ENCODE measurements around the gene RNU7-1. TPM values are rescaled to one million over a fixed set of nuclear protein-coding genes. Genes with fewer than 3 reads are reported as not detected.

The RNU7-1 gene
- total RNA-seq, 2 experiments from 2014 or later = not detected

DNA sequence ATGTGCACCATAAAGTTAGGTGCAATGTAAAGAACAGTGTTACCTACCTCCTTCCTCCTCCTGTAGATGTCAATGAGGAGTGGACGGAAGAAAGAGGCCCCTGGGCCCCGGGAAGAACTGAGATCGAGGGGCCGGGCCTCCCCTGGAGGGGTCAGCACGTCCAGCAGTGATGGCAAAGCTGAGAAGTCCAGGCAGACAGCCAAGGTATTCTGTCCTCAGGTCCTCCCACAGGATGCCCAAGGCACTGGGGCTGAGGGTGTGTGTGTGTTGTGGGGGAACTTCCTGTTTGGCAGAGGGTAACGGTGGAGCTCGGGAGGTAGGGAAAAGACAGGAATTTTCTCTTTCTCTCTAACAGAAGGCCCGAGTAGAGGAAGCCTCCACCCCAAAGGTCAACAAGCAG lies 9.5 kb upstream of the RNU7-1 start:
- peak overlapping the region; percentile 89 for H3K27ac Mint-ChIP-seq
- peak overlapping the region; percentile 41 for H3K4me3 Mint-ChIP-seq
- CTCF ChIA-PET = interaction anchor here (0.7 to 3.6 kb wide), 10 partner anchors 9 to 210 kb away, joined by 3 to 18 read pairs (median 4); partner anchors contain the start of genes C12orf57, LPCAT3 and RNU7-1
- no peaks in the 10 kb centered on the region for H3K9me3 Mint-ChIP-seq
- no peak for DNase-seq
- H3K36me3 Mint-ChIP-seq (ENCODE audit: low read depth) = peaks cover 31% of the 10 kb centered on the region
- POLR2A ChIA-PET = interaction anchor here (0.7 kb wide), 1 partner anchor 11 kb away, joined by 4 read pairs; no protein-coding TSS in a partner anchor
- peaks cover 72% of the 10 kb centered on the region for H3K4me1 Mint-ChIP-seq
- H3K27me3 Mint-ChIP-seq = no peaks in the 10 kb centered on the region

DNA sequence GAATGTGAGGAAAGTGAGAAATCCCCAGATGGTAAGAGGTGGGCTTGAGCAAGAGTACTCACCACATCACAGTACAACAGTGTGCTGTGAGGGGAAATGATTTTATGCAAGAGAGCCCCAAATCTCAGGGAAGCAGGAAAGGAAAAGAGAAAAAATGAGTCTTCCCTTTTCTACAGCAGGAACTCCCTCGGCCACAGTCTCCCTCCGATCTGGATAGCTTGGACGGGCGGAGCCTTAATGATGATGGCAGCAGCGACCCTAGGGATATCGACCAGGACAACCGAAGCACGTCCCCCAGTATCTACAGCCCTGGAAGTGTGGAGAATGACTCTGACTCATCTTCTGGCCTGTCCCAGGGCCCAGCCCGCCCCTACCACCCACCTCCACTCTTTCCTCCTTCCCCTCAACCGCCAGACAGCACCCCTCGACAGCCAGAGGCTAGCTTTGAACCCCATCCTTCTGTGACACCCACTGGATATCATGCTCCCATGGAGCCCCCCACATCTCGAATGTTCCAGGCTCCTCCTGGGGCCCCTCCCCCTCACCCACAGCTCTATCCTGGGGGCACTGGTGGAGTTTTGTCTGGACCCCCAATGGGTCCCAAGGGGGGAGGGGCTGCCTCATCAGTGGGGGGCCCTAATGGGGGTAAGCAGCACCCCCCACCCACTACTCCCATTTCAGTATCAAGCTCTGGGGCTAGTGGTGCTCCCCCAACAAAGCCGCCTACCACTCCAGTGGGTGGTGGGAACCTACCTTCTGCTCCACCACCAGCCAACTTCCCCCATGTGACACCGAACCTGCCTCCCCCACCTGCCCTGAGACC lies 8.0 kb upstream of the RNU7-1 start:
- H3K27ac Mint-ChIP-seq = peak overlapping the region; percentile 97
- H3K9me3 Mint-ChIP-seq = no peaks in the 10 kb centered on the region
- H3K27me3 Mint-ChIP-seq = no peaks in the 10 kb centered on the region
- ChIA-PET CTCF (interaction anchor here (1.1 to 17.8 kb wide), 6 partner anchors 9 to 209 kb away, joined by 4 to 388 read pairs (median 4); partner anchors contain the start of genes LPCAT3 and SPSB2), POLR2A (no interaction called here)
- H3K36me3 Mint-ChIP-seq (ENCODE audit: low read depth) = peaks cover 31% of the 10 kb centered on the region
- H3K4me3 Mint-ChIP-seq = peak overlapping the region; percentile 81
- H3K4me1 Mint-ChIP-seq = peaks cover 67% of the 10 kb centered on the region
- DNase-seq = no peak

DNA sequence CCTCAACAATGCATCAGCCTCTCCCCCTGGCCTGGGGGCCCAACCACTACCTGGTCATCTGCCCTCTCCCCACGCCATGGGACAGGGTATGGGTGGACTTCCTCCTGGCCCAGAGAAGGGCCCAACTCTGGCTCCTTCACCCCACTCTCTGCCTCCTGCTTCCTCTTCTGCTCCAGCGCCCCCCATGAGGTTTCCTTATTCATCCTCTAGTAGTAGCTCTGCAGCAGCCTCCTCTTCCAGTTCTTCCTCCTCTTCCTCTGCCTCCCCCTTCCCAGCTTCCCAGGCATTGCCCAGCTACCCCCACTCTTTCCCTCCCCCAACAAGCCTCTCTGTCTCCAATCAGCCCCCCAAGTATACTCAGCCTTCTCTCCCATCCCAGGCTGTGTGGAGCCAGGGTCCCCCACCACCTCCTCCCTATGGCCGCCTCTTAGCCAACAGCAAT lies 7.4 kb upstream of the RNU7-1 start:
- Mint-ChIP-seq H3K27me3 (no peaks in the 10 kb centered on the region), H3K4me1 (peaks cover 63% of the 10 kb centered on the region), H3K4me3 (peak overlapping the region; percentile 81), H3K36me3 (ENCODE audit: low read depth) (peaks cover 31% of the 10 kb centered on the region), H3K9me3 (no peaks in the 10 kb centered on the region), H3K27ac (peak overlapping the region; percentile 97)
- POLR2A ChIA-PET = no interaction called here
- no peak for DNase-seq
- CTCF ChIA-PET = interaction anchor here (1.3 to 17.8 kb wide), 4 partner anchors 8 to 63 kb away, joined by 4 to 388 read pairs (median 11); partner anchors contain the start of gene SPSB2

DNA sequence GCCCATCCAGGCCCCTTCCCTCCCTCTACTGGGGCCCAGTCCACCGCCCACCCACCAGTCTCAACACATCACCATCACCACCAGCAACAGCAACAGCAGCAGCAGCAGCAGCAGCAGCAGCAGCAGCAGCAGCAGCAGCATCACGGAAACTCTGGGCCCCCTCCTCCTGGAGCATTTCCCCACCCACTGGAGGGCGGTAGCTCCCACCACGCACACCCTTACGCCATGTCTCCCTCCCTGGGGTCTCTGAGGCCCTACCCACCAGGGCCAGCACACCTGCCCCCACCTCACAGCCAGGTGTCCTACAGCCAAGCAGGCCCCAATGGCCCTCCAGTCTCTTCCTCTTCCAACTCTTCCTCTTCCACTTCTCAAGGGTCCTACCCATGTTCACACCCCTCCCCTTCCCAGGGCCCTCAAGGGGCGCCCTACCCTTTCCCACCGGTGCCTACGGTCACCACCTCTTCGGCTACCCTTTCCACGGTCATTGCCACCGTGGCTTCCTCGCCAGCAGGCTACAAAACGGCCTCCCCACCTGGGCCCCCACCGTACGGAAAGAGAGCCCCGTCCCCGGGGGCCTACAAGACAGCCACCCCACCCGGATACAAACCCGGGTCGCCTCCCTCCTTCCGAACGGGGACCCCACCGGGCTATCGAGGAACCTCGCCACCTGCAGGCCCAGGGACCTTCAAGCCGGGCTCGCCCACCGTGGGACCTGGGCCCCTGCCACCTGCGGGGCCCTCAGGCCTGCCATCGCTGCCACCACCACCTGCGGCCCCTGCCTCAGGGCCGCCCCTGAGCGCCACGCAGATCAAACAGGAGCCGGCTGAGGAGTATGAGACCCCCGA lies 6.8 kb upstream of the RNU7-1 start:
- CTCF ChIA-PET = interaction anchor here (0.8 to 17.8 kb wide), 16 partner anchors 8 to 184 kb away, joined by 3 to 388 read pairs (median 8); partner anchors contain the start of genes ATN1, CDCA3, MLF2 and PTPN6
- no peaks in the 10 kb centered on the region for H3K27me3 Mint-ChIP-seq
- POLR2A ChIA-PET = interaction anchor here (1.1 kb wide), 1 partner anchor 64 kb away, joined by 4 read pairs; the partner anchor contains the start of gene SPSB2
- H3K27ac Mint-ChIP-seq = peak overlapping the region; percentile 97
- peaks cover 60% of the 10 kb centered on the region for H3K4me1 Mint-ChIP-seq
- DNase-seq = peak; percentile 72
- peak overlapping the region; percentile 81 for H3K4me3 Mint-ChIP-seq
- peaks cover 31% of the 10 kb centered on the region for H3K36me3 Mint-ChIP-seq (ENCODE audit: low read depth)
- no peaks in the 10 kb centered on the region for H3K9me3 Mint-ChIP-seq

DNA sequence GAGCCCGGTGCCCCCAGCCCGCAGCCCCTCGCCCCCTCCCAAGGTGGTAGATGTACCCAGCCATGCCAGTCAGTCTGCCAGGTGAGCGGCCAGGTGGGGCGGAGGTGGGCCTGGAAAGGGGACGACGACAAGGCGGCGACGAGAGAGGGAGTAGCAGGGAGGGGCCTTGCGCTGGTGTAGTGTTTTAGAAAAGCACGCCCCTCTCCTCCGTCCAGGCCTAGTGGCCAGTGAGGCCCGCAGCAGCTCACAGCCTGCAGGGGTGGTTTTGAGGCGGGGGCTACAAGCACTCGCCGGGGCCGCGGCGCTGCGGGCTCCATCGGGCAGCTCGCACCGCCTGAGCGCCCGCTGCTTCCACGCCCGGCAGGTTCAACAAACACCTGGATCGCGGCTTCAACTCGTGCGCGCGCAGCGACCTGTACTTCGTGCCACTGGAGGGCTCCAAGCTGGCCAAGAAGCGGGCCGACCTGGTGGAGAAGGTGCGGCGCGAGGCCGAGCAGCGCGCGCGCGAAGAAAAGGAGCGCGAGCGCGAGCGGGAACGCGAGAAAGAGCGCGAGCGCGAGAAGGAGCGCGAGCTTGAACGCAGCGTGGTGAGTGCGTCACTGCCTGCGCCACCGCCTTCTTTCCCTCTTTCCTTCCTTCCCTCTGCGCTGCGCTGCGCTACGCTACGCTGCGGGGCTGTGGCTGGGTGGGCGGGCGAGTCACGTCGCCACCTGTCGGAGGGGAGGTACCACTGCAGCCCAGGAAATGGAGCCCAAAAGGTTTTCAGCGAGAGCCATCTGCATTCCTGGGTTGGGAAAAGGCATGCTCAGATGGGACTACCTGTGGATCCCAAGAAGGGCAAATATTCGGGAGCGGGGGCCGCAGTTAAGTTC lies 5.9 kb upstream of the RNU7-1 start:
- Mint-ChIP-seq H3K4me3 (peak overlapping the region; percentile 81), H3K27ac (peak overlapping the region; percentile 97), H3K9me3 (no peaks in the 10 kb centered on the region), H3K27me3 (no peaks in the 10 kb centered on the region), H3K4me1 (peaks cover 59% of the 10 kb centered on the region), H3K36me3 (ENCODE audit: low read depth) (peaks cover 32% of the 10 kb centered on the region)
- POLR2A ChIA-PET = interaction anchor here (0.8 to 1.1 kb wide), 3 partner anchors 14 to 65 kb away, joined by 3 to 4 read pairs (median 3); partner anchors contain the start of gene SPSB2
- CTCF ChIA-PET = interaction anchor here (0.6 to 17.8 kb wide), 32 partner anchors 9 to 602 kb away, joined by 3 to 388 read pairs (median 4); partner anchors contain the start of genes ATN1, C1RL, CDCA3 and LPCAT3
- peak; percentile 95 for DNase-seq

DNA sequence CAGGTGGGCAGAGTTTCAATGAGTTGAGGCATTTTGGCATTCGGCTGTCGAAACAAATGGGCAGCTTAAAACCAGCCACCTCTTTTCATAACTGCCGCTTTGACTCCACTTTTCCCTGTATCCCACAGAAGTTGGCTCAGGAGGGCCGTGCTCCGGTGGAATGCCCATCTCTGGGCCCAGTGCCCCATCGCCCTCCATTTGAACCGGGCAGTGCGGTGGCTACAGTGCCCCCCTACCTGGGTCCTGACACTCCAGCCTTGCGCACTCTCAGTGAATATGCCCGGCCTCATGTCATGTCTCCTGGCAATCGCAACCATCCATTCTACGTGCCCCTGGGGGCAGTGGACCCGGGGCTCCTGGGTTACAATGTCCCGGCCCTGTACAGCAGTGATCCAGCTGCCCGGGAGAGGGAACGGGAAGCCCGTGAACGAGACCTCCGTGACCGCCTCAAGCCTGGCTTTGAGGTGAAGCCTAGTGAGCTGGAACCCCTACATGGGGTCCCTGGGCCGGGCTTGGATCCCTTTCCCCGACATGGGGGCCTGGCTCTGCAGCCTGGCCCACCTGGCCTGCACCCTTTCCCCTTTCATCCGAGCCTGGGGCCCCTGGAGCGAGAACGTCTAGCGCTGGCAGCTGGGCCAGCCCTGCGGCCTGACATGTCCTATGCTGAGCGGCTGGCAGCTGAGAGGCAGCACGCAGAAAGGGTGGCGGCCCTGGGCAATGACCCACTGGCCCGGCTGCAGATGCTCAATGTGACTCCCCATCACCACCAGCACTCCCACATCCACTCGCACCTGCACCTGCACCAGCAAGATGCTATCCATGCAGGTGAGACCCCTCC lies 5.0 kb upstream of the RNU7-1 start:
- peaks cover 59% of the 10 kb centered on the region for H3K4me1 Mint-ChIP-seq

DNA sequence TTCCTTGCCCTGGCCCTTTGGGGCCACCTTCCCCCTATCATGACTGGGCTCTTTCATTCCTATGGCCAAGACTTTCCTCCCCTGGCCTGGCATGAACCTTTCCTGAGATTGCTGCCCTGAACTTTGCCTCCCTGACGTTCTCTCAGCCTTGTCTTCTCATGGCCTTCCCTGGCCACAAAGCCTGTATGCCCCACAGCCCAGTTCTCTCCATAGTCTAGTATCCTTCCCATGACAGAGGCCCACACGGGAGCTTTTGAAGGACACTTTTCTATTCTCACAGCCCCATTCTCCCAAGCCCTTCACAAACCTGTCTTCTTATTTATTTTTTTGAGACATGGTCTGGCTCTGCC lies 4.5 kb upstream of the RNU7-1 start:
- DNase-seq = no peak
- POLR2A ChIA-PET = no interaction called here
- Mint-ChIP-seq H3K9me3 (no peaks in the 10 kb centered on the region), H3K4me3 (no peak overlapping the region), H3K4me1 (peaks cover 58% of the 10 kb centered on the region), H3K36me3 (ENCODE audit: low read depth) (peaks cover 22% of the 10 kb centered on the region), H3K27ac (peak overlapping the region; percentile 79), H3K27me3 (no peaks in the 10 kb centered on the region)
- CTCF ChIA-PET = interaction anchor here (0.9 to 17.8 kb wide), 13 partner anchors 10 to 186 kb away, joined by 3 to 388 read pairs (median 7); partner anchors contain the start of genes LPCAT3, MLF2 and SPSB2

More for the DNA sequence above, 5.0 kb upstream of the RNU7-1 start:
- peaks cover 26% of the 10 kb centered on the region for H3K36me3 Mint-ChIP-seq (ENCODE audit: low read depth)
- POLR2A ChIA-PET = interaction anchor here (0.8 to 1.1 kb wide), 3 partner anchors 13 to 66 kb away, joined by 3 to 4 read pairs (median 3); partner anchors contain the start of gene SPSB2
- H3K27ac Mint-ChIP-seq = peak overlapping the region; percentile 97
- H3K9me3 Mint-ChIP-seq = no peaks in the 10 kb centered on the region
- H3K4me3 Mint-ChIP-seq = peak overlapping the region; percentile 81
- CTCF ChIA-PET = interaction anchor here (0.9 to 17.8 kb wide), 25 partner anchors 9 to 194 kb away, joined by 3 to 388 read pairs (median 5); partner anchors contain the start of genes ATN1, C1RL, CDCA3 and LPCAT3
- no peak for DNase-seq
- H3K27me3 Mint-ChIP-seq = no peaks in the 10 kb centered on the region

DNA sequence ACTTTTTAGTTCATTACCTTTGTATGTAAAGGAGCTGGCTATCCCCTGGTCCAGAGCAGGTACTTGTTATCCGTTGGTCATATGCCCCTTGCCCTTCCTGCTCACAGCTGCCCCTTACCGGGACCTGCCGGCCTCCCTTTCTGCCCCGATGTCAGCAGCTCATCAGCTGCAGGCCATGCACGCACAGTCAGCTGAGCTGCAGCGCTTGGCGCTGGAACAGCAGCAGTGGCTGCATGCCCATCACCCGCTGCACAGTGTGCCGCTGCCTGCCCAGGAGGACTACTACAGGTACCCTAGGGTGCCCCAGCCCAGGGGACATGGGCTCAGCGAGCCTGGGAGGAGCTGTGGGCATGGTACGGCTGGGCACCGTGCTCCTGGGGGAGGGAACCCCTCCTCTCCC lies 2.3 kb upstream of the RNU7-1 start:
- no peak for DNase-seq
- Mint-ChIP-seq H3K27me3 (no peaks in the 10 kb centered on the region), H3K4me3 (no peak overlapping the region), H3K9me3 (no peaks in the 10 kb centered on the region), H3K4me1 (peaks cover 56% of the 10 kb centered on the region), H3K27ac (peak overlapping the region; percentile 38), H3K36me3 (ENCODE audit: low read depth) (peaks cover 10% of the 10 kb centered on the region)
- ChIA-PET CTCF (interaction anchor here (1.4 to 17.8 kb wide), 6 partner anchors 16 to 168 kb away, joined by 4 to 388 read pairs (median 6); partner anchors contain the start of genes C1RL, ENO2 and SPSB2), POLR2A (no interaction called here)

DNA sequence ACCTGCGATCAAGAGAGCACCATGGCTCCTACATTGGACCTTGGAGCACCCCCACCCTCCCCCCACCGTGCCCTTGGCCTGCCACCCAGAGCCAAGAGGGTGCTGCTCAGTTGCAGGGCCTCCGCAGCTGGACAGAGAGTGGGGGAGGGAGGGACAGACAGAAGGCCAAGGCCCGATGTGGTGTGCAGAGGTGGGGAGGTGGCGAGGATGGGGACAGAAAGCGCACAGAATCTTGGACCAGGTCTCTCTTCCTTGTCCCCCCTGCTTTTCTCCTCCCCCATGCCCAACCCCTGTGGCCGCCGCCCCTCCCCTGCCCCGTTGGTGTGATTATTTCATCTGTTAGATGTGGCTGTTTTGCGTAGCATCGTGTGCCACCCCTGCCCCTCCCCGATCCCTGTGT lies 1.8 kb upstream of the RNU7-1 start:
- H3K36me3 Mint-ChIP-seq (ENCODE audit: low read depth) = peaks cover 6% of the 10 kb centered on the region
- no peaks in the 10 kb centered on the region for H3K9me3 Mint-ChIP-seq
- no peak overlapping the region for H3K4me3 Mint-ChIP-seq
- H3K4me1 Mint-ChIP-seq = peaks cover 55% of the 10 kb centered on the region
- no peaks in the 10 kb centered on the region for H3K27me3 Mint-ChIP-seq
- no peak overlapping the region for H3K27ac Mint-ChIP-seq
- ChIA-PET POLR2A (no interaction called here), CTCF (interaction anchor here (1.4 to 17.8 kb wide), 5 partner anchors 16 to 69 kb away, joined by 4 to 388 read pairs (median 6); partner anchors contain the start of genes ENO2 and SPSB2)
- DNase-seq = no peak

DNA sequence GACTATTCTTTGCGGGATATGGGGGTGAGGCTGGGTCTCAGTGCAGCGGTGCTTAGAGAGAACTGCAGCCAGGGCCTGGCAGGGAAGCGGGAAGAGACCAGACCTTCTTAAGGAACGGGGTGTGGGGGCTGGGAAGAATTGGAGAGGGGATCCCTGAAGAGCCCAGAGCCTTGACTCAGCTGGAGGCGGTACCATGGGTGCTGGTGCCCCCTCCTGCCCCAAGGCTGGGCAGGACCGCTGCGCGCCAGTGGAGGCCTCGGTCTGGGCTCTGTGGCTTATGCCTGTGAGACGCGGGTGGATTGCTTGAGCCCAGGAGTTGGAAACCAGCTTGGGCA lies 1.3 kb upstream of the RNU7-1 start:
- H3K4me1 Mint-ChIP-seq = peaks cover 57% of the 10 kb centered on the region
- no peak for DNase-seq
- peak overlapping the region; percentile 96 for H3K27ac Mint-ChIP-seq
- no peaks in the 10 kb centered on the region for H3K27me3 Mint-ChIP-seq
- ChIA-PET POLR2A (no interaction called here), CTCF (interaction anchor here (5.3 to 17.8 kb wide), 2 partner anchors 17 to 18 kb away, joined by 49 to 388 read pairs; no protein-coding TSS in a partner anchor)
- no peaks in the 10 kb centered on the region for H3K9me3 Mint-ChIP-seq
- H3K36me3 Mint-ChIP-seq (ENCODE audit: low read depth) = peaks cover 3% of the 10 kb centered on the region
- H3K4me3 Mint-ChIP-seq = no peak overlapping the region

DNA sequence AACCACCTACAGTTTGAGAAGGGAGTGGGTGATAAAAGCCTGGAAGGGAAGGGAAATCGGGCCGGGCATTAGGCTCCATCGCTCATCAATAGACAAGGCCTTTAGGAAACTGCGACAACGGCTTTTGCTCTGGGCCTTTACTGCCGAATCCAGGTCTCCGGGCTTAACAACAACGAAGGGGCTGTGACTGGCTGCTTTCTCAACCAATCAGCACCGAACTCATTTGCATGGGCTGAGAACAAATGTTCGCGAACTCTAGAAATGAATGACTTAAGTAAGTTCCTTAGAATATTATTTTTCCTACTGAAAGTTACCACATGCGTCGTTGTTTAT lies 261 bp upstream of the RNU7-1 start:
- CTCF ChIA-PET = interaction anchor here (0.6 to 17.8 kb wide), 16 partner anchors 9 to 169 kb away, joined by 3 to 388 read pairs (median 7); partner anchors contain the start of genes C1RL and SPSB2
- H3K27me3 Mint-ChIP-seq = no peaks in the 10 kb centered on the region
- peak overlapping the region; percentile 96 for H3K27ac Mint-ChIP-seq
- peaks cover 5% of the 10 kb centered on the region for H3K36me3 Mint-ChIP-seq (ENCODE audit: low read depth)
- no peaks in the 10 kb centered on the region for H3K9me3 Mint-ChIP-seq
- H3K4me1 Mint-ChIP-seq = peaks cover 64% of the 10 kb centered on the region
- peak; percentile 91 for DNase-seq
- POLR2A ChIA-PET = interaction anchor here (0.6 to 4.5 kb wide), 16 partner anchors 9 to 169 kb away, joined by 3 to 36 read pairs (median 6); partner anchors contain the start of genes C1RL, SPSB2, TPI1 and USP5
- peak overlapping the region; percentile 97 for H3K4me3 Mint-ChIP-seq

Data from activated CD4-positive, alpha-beta T cell treated with anti-CD3 and anti-CD28 coated beads, Interleukin-2, amount 10 ng/mL, durations not matched to agents 7 days and 5 days (primary cell).